Measurements from ENCODE around the gene NTM. TPM values are rescaled to one million over a fixed set of nuclear protein-coding genes. Genes with fewer than 3 reads are reported as not detected.

Gene NTM
- total and polyA plus RNA-seq, 2 donors from 2014 or later = 0.92 to 10.3 TPM

DNA sequence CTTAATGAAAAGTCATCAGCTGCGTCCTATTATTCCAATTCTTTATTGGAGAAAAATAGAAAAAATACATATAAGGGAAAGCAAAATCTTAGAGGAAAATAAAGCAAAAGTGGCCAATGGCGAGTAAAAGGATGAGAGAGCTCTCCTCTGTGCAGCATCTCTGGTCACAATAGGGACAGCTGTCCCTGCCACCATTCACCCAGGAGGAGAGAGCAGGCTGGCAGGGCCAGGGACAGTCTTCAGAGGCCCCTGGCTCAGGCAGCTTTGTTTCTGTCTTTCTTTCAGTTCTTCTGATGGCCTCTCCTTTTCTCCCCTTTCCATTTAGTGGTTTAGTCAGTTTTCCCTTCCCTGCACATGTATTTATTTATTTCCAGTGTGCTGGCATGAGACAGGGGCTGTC, 941.3 kb downstream of the NTM start:
- no peak overlapping the region for H3K9ac ChIP-seq (ENCODE audit: low read length in 3 of 3)
- no peak overlapping the region for H3K4me3 ChIP-seq (ENCODE audit: low read length in 3 of 3)
- intact Hi-C loops (cut with DNase I) = no loop called here
- no peaks in the 10 kb centered on the region for H3K27me3 ChIP-seq (ENCODE audit: control insufficient read depth, insufficient read depth, low read length)
- no peaks in the 10 kb centered on the region for H3K36me3 ChIP-seq (ENCODE audit: control insufficient read depth in 2 of 3, insufficient read depth in 3 of 3, low read length in 3 of 3)
- FAIRE-seq (no peak), DNase-seq (no peak)
- H3K27ac ChIP-seq (ENCODE audit: low read depth in 2 of 2, low read length in 2 of 2) = no peak overlapping the region
- TF ChIP-seq, protein P1, sequence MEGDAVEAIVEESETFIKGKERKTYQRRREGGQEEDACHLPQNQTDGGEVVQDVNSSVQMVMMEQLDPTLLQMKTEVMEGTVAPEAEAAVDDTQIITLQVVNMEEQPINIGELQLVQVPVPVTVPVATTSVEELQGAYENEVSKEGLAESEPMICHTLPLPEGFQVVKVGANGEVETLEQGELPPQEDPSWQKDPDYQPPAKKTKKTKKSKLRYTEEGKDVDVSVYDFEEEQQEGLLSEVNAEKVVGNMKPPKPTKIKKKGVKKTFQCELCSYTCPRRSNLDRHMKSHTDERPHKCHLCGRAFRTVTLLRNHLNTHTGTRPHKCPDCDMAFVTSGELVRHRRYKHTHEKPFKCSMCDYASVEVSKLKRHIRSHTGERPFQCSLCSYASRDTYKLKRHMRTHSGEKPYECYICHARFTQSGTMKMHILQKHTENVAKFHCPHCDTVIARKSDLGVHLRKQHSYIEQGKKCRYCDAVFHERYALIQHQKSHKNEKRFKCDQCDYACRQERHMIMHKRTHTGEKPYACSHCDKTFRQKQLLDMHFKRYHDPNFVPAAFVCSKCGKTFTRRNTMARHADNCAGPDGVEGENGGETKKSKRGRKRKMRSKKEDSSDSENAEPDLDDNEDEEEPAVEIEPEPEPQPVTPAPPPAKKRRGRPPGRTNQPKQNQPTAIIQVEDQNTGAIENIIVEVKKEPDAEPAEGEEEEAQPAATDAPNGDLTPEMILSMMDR (IDR thresholded peaks at IDR 0.05; ENCODE audit: borderline replicate concordance, extremely low read depth, insufficient read depth) = no peak
- H3K4me1 ChIP-seq (ENCODE audit: control insufficient read depth in 2 of 3, insufficient read depth in 2 of 3, low read depth in 1 of 3, low read length in 3 of 3) = no peaks in the 10 kb centered on the region
- no peaks in the 10 kb centered on the region for H3K9me3 ChIP-seq (ENCODE audit: control insufficient read depth in 2 of 3, insufficient read depth in 1 of 3, low read length in 3 of 3)

DNA sequence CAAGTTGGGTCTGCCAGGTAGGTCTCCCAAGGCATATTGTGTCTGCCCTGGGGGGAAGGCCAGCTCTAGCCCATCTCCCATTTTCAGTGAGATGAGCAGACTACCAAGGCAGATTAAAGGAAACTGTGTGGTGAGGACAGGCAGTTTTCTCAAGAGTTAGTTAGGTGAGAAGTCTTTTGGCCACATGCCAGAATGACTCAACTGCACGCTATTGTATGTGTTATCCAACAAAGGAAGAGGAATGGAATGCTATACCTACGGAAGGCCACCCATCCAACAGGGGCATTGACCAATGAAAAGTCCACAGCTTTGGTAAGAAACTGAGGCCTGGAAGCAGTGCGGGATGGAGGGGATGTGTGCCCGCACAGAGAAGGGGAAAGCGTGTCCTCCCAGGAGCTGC, 941.7 kb downstream of the NTM start:
- H3K9me3 ChIP-seq (ENCODE audit: control insufficient read depth in 2 of 3, insufficient read depth in 1 of 3, low read length in 3 of 3) = no peaks in the 10 kb centered on the region
- FAIRE-seq (no peak), DNase-seq (no peak)
- H3K4me1 ChIP-seq (ENCODE audit: control insufficient read depth in 2 of 3, insufficient read depth in 2 of 3, low read depth in 1 of 3, low read length in 3 of 3) = no peaks in the 10 kb centered on the region
- H3K27me3 ChIP-seq (ENCODE audit: control insufficient read depth, insufficient read depth, low read length) = no peaks in the 10 kb centered on the region
- no peaks in the 10 kb centered on the region for H3K36me3 ChIP-seq (ENCODE audit: control insufficient read depth in 2 of 3, insufficient read depth in 3 of 3, low read length in 3 of 3)
- TF ChIP-seq, protein P1 (IDR thresholded peaks at IDR 0.05; ENCODE audit: borderline replicate concordance, extremely low read depth, insufficient read depth) = no peak
- H3K4me3 ChIP-seq (ENCODE audit: low read length in 3 of 3) = no peak overlapping the region
- intact Hi-C loops (cut with DNase I) = no loop called here
- H3K9ac ChIP-seq (ENCODE audit: low read length in 3 of 3) = no peak overlapping the region
- H3K27ac ChIP-seq (ENCODE audit: low read depth in 2 of 2, low read length in 2 of 2) = no peak overlapping the region

DNA sequence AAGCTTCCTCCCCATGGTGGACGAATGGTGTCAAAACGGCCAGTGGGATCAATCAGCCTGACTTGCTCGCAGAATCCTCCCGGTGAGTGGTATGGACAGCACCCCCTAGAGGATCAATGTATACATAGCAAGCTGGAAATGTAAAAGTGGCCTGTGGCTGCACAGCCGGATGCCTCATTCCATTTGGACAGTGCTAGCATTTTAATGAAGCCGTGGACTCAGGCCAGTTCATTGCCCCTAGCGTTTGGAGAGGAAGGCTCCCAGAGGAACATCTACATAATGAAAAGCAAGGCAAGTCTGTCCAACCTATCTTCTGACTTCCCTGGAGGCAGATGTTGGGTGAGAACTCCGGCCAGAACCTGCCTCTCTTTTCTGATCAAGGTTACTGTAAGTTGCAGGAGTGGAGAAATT, 942.3 kb downstream of the NTM start:
- Histone ChIP-seq H3K4me3 (ENCODE audit: low read length in 3 of 3) (no peak overlapping the region), H3K27ac (ENCODE audit: low read depth in 2 of 2, low read length in 2 of 2) (no peak overlapping the region), H3K36me3 (ENCODE audit: control insufficient read depth in 2 of 3, insufficient read depth in 3 of 3, low read length in 3 of 3) (no peaks in the 10 kb centered on the region), H3K9ac (ENCODE audit: low read length in 3 of 3) (no peak overlapping the region), H3K4me1 (ENCODE audit: control insufficient read depth in 2 of 3, insufficient read depth in 2 of 3, low read depth in 1 of 3, low read length in 3 of 3) (no peaks in the 10 kb centered on the region), H3K9me3 (ENCODE audit: control insufficient read depth in 2 of 3, insufficient read depth in 1 of 3, low read length in 3 of 3) (no peaks in the 10 kb centered on the region), H3K27me3 (ENCODE audit: control insufficient read depth, insufficient read depth, low read length) (no peaks in the 10 kb centered on the region)
- intact Hi-C loops (cut with DNase I) = no loop called here
- TF ChIP-seq, protein P1 (IDR thresholded peaks at IDR 0.05; ENCODE audit: borderline replicate concordance, extremely low read depth, insufficient read depth) = peak; percentile 23
- peak in 3 of 5 donors; percentile 16 to 45 (median 36) for DNase-seq
- no peak for FAIRE-seq

DNA sequence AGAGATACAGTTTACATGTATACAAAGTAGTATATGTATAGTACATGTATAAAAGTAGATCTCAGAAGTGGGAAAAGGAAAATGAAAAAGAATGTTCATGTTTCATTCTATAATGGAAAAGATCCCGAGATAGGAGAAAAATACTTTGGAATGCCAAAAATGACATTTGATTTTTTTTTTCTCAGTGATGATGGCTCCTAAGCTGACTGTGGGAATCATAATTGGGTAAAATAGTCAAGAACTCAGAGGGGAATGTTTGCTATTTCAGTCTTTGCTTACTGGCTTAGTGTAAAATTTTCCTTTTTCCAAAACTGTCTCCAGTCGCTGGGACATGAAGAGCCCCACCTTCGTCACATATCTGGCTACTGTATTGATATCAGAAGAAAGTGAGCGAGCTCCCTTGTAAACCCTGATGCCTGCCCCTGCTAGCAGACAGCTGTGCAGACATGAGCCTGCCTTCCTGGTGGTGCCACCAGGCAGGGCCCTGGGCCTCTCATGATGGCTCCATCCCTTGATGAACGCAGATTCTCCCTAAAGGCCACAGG, 944.6 kb downstream of the NTM start:
- no peak overlapping the region for H3K9ac ChIP-seq (ENCODE audit: low read length in 3 of 3)
- H3K4me1 ChIP-seq (ENCODE audit: control insufficient read depth in 2 of 3, insufficient read depth in 2 of 3, low read depth in 1 of 3, low read length in 3 of 3) = no peaks in the 10 kb centered on the region
- no peaks in the 10 kb centered on the region for H3K36me3 ChIP-seq (ENCODE audit: control insufficient read depth in 2 of 3, insufficient read depth in 3 of 3, low read length in 3 of 3)
- H3K4me3 ChIP-seq (ENCODE audit: low read length in 3 of 3) = no peak overlapping the region
- intact Hi-C loops (cut with DNase I) = no loop called here
- FAIRE-seq (no peak), DNase-seq (no peak)
- no peaks in the 10 kb centered on the region for H3K9me3 ChIP-seq (ENCODE audit: control insufficient read depth in 2 of 3, insufficient read depth in 1 of 3, low read length in 3 of 3)
- H3K27me3 ChIP-seq (ENCODE audit: control insufficient read depth, insufficient read depth, low read length) = no peaks in the 10 kb centered on the region
- TF ChIP-seq, protein P1 (IDR thresholded peaks at IDR 0.05; ENCODE audit: borderline replicate concordance, extremely low read depth, insufficient read depth) = no peak
- no peak overlapping the region for H3K27ac ChIP-seq (ENCODE audit: low read depth in 2 of 2, low read length in 2 of 2)
